ELR (cell line): ENCODE measurements around the gene ABCB6.
A peak's percentile ranks its signal among the peaks of the same experiment; 100 is the strongest.

ENCODE experiments used
- DNase-seq: peaks from one replicate; pipeline ENCODE4 v3.0.0-alpha.2; 2015; ENCODE audit warnings: low read depth

The ABCB6 gene

DNA sequence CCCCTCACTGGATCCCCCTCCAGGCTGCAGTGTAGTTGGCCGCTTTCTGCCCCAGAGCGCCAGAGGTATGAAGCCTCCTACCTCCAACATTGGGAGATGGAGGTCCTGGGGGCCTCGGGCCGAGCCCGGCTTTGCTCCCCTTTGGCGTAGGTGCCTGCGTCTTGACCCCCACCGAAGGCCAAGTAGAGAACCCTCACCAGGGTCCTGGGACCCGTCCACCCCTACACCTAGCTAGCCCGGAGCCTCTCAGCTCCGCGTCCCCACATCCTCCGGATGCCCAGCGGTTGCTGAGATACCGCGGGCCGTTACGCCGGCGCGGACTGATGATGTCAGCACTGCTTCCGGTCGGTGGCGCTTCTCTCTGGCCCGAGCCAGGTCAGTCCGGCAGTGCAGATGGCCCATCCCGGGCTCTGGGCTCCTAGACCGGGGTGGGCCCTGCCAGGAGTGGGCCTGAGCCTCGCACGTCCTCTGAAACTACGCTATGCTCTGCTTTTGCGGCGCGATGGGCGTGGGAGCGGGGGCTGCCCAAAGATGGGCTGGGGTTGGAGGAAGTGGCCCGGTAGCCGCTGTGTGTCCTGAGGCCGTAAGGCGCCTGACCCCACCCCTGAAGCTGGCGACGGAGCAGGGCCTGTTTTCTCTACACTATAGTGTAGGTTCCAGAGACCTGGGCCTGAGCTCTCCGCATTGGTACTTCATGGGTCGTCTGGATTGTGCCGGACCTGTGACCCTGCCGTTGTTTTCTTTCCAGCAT, 26.6 kb upstream of the ABCB6 start, which contains the start of the genes GLB1L and STK16:
Gene GLB1L, minus strand, starts transcription at position 297 of the 751 bp plus-strand sequence. CDS start 1,871 bp downstream, outside the sequence.
Gene STK16, plus strand, starts transcription at position 332 of the 751 bp plus-strand sequence. CDS start 521 bp downstream, outside the sequence.
- DNase-seq: peak; percentile 94

DNA sequence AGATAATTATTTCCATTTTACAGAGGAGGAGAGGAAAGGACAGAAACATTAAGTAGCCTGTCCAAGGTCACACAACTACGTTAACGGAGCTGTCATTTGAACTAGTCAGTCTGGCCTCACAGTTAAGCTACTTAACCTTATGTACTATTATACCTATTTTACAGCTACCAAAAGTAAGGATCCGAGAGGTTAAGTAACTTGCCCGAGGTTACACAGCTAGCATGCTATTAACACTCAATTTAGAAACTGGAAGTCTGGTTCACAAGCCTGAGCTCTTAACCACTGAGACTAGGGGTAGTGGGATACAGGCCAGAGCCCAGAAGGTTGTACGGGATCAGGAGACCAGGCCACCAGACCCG, 26.0 kb upstream of the ABCB6 start:
- DNase-seq: no peak

DNA sequence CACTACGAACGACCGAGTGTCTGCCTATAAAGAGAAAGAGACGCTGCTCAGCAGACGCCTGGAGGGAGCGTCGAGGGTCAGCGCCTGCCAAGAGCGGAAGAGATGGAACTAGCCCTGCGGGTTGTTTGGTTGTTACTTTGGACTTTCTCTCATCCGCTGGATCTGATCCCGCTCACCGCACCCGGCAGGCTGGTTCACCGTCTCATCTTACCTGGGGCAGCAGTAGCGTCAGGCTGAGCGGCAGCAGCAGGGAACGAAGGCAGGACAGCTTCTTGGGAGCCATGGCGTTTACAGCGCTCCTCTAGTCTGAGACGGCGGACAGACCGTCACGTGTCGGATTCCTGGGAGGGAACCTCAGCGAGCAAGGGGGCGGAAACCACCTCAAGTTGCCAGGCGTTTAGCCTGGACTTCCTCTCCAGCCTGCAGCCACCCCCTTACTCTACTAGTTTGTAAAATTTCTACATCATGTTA, 24.6 kb upstream of the ABCB6 start:
- no peak for DNase-seq

DNA sequence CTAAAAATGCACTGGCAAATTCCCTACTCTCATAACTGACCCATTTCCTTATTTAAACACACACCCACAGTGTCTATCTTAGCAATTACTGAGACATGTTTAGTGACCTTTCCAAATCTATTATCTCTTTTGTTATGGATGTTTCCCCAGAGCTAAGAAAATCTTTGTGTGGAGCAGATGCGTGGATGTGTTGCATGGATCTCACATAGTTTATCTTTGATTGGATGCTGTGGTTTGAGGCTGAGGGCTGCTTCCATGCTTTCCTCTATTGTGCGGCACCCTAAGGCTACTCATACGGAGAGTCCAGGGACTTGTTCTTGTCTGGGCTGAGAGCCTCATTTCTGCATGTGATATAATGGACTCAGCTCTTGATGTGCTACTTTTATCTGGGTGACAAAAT, 15.6 kb upstream of the ABCB6 start:
- DNase-seq: no peak

DNA sequence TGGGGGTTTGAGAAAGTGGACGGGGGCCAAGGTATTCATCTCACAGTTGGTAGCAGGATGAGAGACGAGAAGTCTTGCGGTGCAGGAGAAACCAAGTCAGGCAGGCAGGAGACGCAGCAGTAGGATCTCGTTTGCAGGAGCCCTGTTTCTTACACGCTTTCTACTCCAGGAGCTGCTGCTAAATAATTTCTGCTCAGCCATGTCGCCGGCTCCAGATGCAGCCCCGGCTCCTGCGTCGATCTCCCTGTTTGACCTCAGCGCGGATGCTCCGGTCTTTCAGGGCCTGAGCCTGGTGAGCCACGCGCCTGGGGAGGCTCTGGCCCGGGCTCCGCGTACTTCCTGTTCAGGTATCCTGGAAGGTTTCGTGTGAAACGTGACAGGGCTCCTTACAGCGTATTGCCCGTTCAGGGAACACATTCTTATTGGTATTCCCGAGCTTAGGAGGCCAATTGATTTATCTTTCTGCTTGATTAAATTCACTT, 11.3 kb upstream of the ABCB6 start:
- DNase-seq: peak; percentile 74

DNA sequence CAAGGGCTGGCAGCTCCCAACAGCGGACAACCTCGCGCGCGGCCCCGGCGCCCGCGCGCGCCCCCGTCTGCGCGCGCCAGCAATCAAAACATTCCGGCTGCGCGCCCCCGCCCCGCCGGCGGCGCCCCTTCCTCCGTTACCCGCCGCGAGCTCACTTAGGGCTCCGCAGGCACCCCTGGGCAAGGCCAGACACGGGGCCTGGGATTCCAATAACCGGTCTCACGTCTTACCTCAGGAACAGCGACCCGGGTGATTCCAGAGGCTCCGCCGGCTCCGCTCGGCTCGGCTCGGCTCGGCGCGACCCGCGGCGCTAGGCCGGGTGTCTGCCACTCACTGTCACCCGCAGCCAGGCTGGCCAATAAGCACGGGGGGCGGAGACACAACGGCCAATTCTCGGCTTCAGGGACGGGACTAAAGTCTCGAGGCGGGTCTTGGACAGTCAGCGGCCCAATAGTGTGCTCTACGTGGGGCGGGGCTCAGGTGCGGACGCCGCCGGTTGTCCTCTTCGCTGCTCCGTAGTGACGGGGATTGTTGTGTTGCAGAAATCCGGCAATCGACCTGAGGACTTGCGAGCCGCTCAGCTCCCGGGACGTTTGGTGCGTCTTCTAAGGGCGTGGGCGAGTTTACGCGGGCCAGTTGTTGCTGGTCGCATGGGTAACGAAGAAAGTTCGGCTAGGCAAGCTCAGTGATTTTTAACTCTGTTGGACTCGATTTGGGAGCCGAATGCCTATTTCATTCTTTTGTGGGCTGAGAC, 10.7 kb upstream of the ABCB6 start, which contains the start of the genes ANKZF1 and ATG9A:
Gene ANKZF1, plus strand, starts transcription at position 502 of the 754 bp plus-strand sequence. CDS start 452 bp downstream, outside the sequence.
Gene ATG9A, minus strand, starts transcription at position 332 of the 754 bp plus-strand sequence. CDS start 1,612 bp downstream, outside the sequence.
- peak; percentile 100 for DNase-seq

DNA sequence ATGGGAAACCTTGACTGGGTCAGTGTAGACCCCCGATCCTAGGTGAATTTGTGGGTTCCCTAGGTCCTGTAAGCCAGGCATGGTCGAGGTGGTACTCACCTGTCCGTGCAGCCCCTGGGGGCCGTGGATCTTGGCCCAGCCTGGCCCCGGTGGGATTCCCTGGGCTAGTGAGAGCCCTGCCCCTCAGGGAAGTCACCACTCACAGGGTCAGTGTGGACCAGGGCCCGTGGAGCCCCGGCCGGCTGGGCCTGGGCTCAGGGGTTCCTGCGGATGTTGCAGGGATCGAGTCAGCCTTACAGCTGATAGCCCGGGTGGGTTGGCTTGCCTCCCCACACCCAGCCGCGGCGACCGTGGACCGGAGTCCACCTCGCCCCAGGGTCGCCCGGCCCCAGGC, 10.2 kb upstream of the ABCB6 start:
- DNase-seq: no peak

DNA sequence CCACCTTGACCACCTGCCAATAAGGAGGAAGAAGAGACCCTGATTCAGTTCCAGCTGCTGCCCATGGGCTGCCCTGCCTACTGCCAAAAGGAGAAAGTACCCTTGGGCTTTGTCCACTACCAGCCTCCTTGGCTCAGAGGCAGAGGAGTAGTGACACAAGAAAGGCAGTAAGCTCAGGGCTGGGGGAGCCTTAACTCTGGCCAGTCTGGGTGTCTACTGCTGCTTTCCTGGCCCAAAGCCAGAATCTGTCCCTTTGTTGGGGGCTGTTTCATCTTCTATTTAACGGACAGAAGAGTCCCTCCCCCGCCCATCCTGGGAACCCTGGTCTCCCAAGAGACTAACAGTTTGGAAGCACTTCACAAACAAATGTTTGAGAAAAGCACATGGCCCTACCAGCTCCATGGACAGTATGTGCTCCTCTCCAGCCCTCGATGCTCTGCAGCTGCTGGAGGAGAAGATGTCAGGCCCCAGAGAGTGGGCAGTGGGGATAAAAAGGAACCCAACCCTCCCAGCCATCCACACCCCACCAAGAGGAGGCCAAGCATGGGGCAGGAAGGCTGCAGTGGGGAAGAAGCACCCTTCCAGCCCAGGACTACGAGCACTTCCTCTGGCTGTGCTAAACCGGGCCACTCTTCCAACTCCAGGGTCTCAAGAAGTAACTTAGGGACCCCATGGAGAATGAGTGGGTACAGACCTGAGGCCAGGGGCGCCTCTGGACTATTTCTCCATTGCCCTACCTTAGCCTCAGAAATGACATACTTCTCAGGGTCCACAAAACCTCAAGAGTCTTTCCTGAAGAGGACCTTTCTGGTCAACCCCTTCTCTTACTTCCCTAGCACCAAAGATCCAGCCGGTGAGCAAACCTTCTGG, 9.5 kb upstream of the ABCB6 start:
- DNase-seq: peak; percentile 16

DNA sequence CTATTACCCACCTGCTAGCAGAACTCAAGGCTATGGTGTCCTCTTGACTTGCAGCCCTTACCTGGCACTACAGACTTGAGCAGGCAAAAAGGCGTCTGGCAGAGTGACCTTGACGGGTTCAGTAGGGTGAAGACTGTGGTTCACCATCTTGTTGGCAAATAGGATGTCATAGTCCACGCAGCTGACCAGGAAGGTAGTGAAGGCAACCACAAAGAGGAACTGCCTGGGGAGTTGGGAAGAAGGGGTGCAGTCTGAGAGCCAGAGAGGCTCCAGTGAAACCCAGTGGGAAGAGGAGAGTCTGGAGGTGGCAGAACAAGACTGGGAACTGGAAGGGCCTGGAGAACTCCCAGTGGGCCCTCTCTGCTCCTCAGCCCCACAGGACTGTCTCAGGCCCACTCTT, 6.6 kb upstream of the ABCB6 start:
- no peak for DNase-seq

DNA sequence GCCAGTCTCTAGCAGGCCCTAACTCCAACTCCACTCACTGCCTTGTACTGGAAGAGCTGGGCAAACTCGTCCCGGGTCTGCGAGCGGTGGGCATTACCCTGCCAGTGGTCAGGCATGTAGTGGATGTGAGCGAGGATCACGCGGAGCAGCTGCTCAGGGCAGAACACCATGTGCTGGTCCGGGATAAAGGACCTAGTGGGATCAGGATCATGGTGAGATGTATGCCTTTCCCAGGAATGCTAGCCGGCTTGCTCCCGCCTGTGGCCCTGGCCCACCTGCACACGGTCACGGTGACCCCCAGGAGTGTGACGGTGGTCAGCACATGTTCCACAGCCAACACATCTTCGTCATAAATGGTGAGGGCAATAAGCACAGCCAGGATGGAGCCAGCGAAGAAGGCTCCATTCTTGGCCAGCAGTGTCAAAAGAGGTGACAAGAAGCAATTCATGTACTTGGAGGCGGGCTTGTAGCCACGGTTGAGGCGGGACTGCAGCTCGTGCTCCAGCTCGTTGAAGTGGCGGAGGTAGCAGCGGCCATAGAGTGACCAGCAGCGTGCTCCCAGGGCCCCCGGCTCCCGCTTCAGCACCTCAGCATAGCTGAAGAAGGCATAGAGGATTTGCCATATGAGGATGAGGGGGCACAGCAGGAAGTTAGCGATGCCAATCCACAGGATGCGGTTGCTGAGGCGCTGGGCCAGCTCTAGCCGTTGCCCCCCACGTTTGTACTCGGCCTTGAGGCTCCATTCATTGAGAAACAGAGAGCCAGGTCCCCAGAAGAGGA, 5.3 kb upstream of the ABCB6 start:
- DNase-seq: no peak

DNA sequence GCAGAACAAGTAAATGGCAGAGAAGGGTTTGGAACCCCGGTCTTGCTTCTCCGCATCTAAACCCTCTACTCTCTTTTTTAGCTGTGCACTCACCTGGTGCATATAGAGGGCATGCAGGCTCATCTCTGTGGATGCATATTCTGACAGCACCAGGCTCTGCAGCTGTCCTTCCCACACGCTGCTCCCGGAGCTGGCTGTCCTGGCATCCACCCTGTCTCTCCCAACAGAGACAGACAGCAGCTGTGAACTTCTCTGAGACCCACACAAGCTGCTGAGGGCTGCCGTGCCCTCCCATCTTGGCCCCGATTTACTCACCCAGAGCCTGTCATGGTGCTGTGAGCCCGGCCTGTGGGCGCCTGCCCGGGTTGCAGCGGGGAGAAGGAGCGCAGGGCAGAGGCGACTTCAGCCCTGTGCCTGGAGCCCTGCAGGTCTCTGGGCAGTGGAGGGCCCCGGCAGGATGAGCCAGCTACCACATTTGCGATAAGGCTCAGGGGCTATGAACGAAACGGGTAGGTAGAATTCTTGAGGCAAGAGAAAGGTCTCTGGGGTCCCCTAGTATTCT, 3.3 kb upstream of the ABCB6 start:
- DNase-seq: no peak

DNA sequence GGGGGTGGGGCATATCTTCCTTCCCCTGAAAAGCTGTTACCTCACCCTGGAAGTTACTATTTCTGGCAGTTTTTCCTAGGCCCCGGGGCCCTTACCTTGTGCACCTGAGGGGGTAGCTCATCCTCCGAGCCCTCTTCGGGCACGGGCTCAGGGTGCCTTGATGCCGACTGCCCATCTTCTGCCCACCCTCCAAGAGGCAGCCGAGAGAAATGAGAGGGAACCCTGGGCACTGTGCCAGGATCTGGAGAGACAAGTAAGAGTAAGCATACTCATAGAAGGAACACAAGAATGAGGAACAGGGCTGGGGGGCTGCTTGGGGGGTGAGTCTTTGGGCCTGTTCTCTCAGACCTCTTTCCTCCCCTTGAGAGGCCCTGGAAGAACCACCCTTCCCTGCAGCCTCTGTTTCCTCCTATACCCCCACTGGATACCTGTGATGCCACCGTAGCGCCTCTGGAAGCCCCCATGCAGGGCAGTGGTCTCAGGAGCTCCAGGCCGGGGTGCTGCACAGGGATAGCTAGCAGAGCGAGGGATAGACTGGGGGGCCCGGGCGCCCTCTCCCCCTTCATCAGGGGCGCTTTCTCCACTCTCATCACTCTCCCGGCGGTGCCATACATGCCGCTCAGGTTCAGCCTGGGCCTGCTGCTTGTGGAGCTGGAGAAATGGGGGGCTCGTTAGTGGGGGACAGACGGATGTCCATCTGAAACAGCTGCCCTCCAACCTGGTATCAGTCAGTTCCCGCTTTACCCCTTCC, 2.1 kb upstream of the ABCB6 start:
- no peak for DNase-seq

DNA sequence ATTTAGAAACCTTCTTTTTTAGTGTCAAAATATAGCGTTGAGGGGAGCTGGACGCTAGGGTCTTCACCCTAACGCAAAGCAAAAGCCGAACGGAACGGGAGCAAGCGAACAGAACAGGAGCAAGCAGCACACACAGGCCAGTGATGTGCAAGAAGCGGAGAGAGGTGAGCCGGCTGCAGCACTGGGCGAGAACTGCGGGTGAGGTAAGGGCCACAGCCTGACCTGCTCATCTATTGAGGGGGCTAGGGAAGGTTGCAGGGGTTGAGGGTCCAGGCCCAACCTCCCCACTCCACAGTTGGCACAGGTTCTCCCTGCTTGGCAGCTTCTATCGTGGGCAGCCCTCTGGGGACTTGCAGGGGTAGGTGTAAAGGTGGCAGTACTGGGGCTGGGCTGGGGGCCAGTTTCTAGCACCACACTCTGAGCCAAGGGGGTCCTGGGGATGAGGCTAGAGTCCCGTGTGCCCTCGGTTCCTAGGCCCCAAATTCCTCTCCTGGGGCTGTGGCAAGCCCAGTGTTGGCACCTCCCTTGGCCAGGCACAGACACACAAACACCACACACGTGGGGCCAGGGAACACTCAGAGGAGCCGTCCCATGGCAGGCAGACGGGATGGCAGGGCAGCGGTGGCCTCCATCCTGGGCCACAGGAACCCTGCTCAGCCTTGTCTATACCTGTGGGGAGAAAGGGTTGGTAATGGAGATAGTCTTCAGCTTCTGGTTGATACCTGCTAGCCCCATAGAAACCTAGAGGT, 1.2 kb upstream of the ABCB6 start:
- DNase-seq: no peak

DNA sequence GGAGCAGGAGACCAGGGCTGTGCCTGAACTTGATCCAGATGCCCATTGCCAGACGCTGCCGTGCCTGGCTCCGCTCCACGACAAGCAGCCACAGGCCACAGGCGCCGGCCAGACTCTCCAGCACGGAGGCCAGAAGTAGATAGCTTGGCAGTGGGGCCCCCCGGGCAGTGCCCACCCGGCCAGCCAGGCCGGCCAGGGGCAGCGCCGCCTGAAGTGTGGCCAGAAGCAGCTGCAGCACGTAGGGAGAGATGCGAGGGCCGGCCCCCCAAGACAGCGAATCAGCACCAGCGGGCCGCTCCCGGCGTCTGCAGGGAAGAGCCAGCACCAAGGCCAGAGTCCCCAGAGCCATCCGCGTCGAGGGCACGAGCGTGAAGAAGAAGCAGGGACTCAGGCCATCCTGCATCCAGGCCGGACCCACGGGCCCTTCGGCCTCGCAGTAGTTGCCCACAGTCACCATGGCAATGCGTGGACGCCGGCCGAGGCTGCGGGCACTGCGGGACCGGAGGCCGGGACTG, 484 bp downstream of the ABCB6 start:
- peak; percentile 83 for DNase-seq

DNA sequence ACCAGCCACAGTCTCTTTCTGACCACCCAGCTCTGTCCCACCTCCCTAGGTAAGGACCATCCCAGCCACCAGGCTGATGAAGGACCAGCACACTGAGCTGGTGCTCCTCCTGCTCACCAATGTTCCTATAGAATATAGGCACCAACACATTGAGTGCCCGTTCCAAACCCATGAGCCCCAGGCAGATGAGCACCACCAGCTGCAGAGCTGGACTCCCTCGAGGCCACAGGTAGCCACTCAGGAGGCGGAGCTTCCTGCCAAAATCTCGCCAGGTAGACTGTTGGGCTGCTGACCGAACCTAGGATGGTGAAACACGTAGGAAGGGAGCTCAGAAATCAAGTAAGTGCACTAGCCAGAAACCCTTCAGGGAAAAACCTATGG, 2.2 kb downstream of the ABCB6 start:
- no peak for DNase-seq

DNA sequence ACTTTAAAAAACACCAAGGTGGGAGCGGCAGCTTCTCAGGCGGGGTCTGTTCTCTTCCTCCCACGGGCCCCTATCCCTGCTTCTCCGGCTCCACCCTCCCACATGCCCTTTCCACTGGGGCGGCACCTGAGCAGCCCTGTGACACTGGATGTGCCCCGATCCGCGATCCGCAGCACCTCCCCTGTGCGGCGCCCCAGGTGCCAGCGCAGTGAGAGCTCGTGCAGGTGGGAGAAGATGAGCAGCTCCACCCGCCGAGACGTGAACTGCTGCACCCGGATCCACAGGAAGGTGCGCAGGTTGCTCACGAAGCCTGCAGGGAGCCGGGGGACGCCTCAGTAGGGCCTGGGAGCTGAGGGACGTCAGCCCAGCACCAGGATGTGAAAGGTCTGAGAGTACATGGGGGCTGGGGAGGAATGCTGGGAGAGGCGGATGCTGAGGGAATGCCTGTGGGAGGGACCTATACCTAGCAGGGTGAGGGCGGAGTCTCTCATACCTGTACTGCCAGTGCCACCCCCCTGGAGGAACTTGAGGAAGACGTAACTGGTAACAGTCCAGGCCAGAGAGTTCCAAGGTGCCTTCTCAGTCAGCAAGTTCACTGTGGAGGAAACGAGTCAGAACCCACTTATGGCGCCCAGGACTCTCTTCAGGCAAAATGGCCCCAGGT, 2.8 kb downstream of the ABCB6 start:
- no peak for DNase-seq

DNA sequence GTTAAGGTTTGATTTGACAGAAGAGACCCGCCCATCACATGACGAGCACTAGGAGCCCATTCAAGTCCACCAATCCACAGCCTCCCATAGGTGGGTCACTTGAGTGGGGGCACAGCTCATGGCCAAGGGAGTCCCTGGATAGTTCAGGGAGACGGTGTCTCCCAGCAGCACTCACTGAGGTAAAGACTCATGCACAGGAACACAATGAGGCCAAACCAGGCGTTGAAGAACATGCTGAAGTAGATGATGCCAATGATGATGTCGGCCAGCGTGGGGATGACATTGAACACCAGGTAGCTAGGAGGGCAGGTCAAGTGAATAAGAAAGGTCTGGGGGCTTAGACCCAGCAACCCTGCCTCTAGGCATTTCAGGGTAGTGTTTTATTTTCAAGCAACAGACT, 4.0 kb downstream of the ABCB6 start:
- no peak for DNase-seq

DNA sequence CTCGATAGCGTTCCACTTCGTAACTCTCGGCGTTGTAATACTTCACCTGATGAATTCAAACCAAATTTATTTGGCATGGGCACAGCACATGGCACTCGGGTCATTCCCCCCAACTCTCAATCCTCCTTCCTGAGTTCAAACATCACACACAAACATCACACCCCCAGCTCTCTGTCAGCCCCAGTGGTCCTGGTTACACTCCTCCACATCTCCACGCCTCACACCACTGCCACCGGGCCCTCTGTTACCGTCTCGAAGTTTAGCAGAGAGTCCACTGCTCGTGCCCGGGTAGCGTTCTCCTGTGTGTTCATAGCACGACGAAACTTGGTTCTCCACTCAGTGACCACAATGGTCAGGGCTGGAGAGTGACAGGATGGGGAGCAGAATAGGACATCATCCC, 4.6 kb downstream of the ABCB6 start:
- no peak for DNase-seq
